Bronchial epithelial cell (primary cell): ENCODE results near the gene RPIA. TPM values are rescaled to one million over a fixed set of nuclear protein-coding genes. Genes with fewer than 3 reads are reported as not detected.

Experiments
- DNase-seq: peaks from one replicate; pipeline ENCODE4 v3.0.0-alpha.2; 2010; ENCODE audit warnings: low read depth
- FAIRE-seq: peaks from 2 replicates; lab custom pipeline; 2011; peaks lifted over from hg19 to GRCh38; lab: Jason Lieb, UNC
- H3K27me3 ChIP-seq: 2 replicates; pipeline ENCODE4 v1.5.1; 2011; ENCODE audit warnings: low read length; ENCODE audit not compliant: control insufficient read depth, insufficient read depth
- H3K36me3 ChIP-seq: 2 replicates; pipeline ENCODE4 v1.5.1; 2011; ENCODE audit warnings: low read length; ENCODE audit not compliant: control insufficient read depth, insufficient read depth
- H3K4me3 ChIP-seq: 2 replicates; pipeline ENCODE4 v1.5.1; 2011; ENCODE audit warnings: mild to moderate bottlenecking, low read depth, low read length, control low read depth
- CTCF ChIP-seq: IDR thresholded peaks from 2 replicates; pipeline ENCODE4 v1.5.1; 2011; ENCODE audit warnings: mild to moderate bottlenecking, moderate library complexity, low read length, control low read depth, inconsistent platforms; ENCODE audit not compliant: insufficient read depth, severe bottlenecking
- total RNA-seq: library from RNA; depleted of rRNA; stranded (reverse); fragments of >200 nt; gene quantifications from 2 replicates; pipeline ENCODE4 v1.2.1, GENCODE V29; 2014

RPIA gene
- total RNA-seq, 1 donor from 2014 or later, result 6.3 TPM

- no peak for FAIRE-seq
- no peaks in the 10 kb centered on the region for H3K27me3 ChIP-seq
- no peak overlapping the region for H3K4me3 ChIP-seq
- no peak for TF ChIP-seq CTCF
- DNase-seq, result no peak
- no peaks in the 10 kb centered on the region for H3K36me3 ChIP-seq
These were observed 33.3 kb downstream of the RPIA start for GRCh38 chr2:88724643-88725332.

- FAIRE-seq, result no peak
- Histone ChIP-seq H3K36me3 (no peaks in the 10 kb centered on the region), H3K4me3 (no peak overlapping the region), H3K27me3 (no peaks in the 10 kb centered on the region)
- TF ChIP-seq CTCF, result no peak
- peak; percentile 12 for DNase-seq
These were observed 37.7 kb downstream of the RPIA start for GRCh38 chr2:88729061-88729745.

- DNase-seq, result peak; percentile 50
- peaks cover 3% of the 10 kb centered on the region for H3K36me3 ChIP-seq
- H3K27me3 ChIP-seq, result no peaks in the 10 kb centered on the region
- FAIRE-seq, result no peak
- TF ChIP-seq CTCF, result no peak
- no peak overlapping the region for H3K4me3 ChIP-seq
These were observed 41.9 kb downstream of the RPIA start for GRCh38 chr2:88733155-88733902.

- H3K27me3 ChIP-seq, result no peaks in the 10 kb centered on the region
- TF ChIP-seq CTCF, result no peak
- peaks cover 3% of the 10 kb centered on the region for H3K36me3 ChIP-seq
- FAIRE-seq (no peak), DNase-seq (no peak)
- no peak overlapping the region for H3K4me3 ChIP-seq
These were observed 43.7 kb downstream of the RPIA start for GRCh38 chr2:88735133-88735532.

GRCh38 chr2:88735853-88736252 is 44.4 kb downstream of the RPIA start:
- H3K36me3 ChIP-seq, result peaks cover 3% of the 10 kb centered on the region
- FAIRE-seq (no peak), DNase-seq (peak; percentile 38)
- no peak overlapping the region for H3K4me3 ChIP-seq
- TF ChIP-seq CTCF, result no peak
- H3K27me3 ChIP-seq, result no peaks in the 10 kb centered on the region
